Mucosa of stomach (tissue), 1 donor: ENCODE data around the gene UBE2J2.

Experiments
- H3K27me3 ChIP-seq: one replicate; pipeline ENCODE4 v1.7.0; 2013; ENCODE audit warnings: mild to moderate bottlenecking, low read length; ENCODE audit not compliant: control insufficient read depth, insufficient read depth
- H3K36me3 ChIP-seq: one replicate; pipeline ENCODE4 v1.7.0; 2013; ENCODE audit warnings: low read length; ENCODE audit not compliant: control insufficient read depth, insufficient read depth
- H3K4me1 ChIP-seq: one replicate; pipeline ENCODE4 v1.7.0; 2013; ENCODE audit warnings: mild to moderate bottlenecking, low read length; ENCODE audit not compliant: control insufficient read depth, insufficient read depth
- H3K4me3 ChIP-seq: one replicate; pipeline ENCODE4 v1.7.0; 2013; ENCODE audit warnings: low read length
- H3K9ac ChIP-seq: one replicate; pipeline ENCODE4 v1.7.0; 2013; ENCODE audit warnings: mild to moderate bottlenecking, low read length, moderate library complexity
- H3K9me3 ChIP-seq: one replicate; pipeline ENCODE4 v1.7.0; 2013; ENCODE audit warnings: mild to moderate bottlenecking, low read length, moderate library complexity; ENCODE audit not compliant: control insufficient read depth
- donor health status: Pancreatic carcinoma.

UBE2J2 gene

GRCh38 chr1:1243266-1243660, 30.4 kb downstream of the UBE2J2 start:
- Histone ChIP-seq H3K9ac (no peak overlapping the region), H3K36me3 (no peaks in the 10 kb centered on the region), H3K9me3 (no peaks in the 10 kb centered on the region), H3K27me3 (peaks cover 50% of the 10 kb centered on the region), H3K4me1 (peaks cover 18% of the 10 kb centered on the region), H3K4me3 (no peak overlapping the region)

GRCh38 chr1:1242461-1243265, 31.0 kb downstream of the UBE2J2 start:
- Histone ChIP-seq H3K27me3 (peaks cover 50% of the 10 kb centered on the region), H3K4me3 (no peak overlapping the region), H3K9ac (no peak overlapping the region), H3K9me3 (no peaks in the 10 kb centered on the region), H3K4me1 (peaks cover 24% of the 10 kb centered on the region), H3K36me3 (no peaks in the 10 kb centered on the region)

- no peak overlapping the region for H3K4me3 ChIP-seq
- no peaks in the 10 kb centered on the region for H3K36me3 ChIP-seq
- H3K27me3 ChIP-seq, result peaks cover 50% of the 10 kb centered on the region
- no peaks in the 10 kb centered on the region for H3K9me3 ChIP-seq
- H3K4me1 ChIP-seq, result peaks cover 31% of the 10 kb centered on the region
- H3K9ac ChIP-seq, result no peak overlapping the region
Measured at GRCh38 chr1:1241588-1242219, 31.9 kb downstream of the UBE2J2 start.

GRCh38 chr1:1240822-1241587, 32.6 kb downstream of the UBE2J2 start:
- no peak overlapping the region for H3K9ac ChIP-seq
- peaks cover 47% of the 10 kb centered on the region for H3K27me3 ChIP-seq

GRCh38 chr1:1240348-1240732, 33.3 kb downstream of the UBE2J2 start:
- Histone ChIP-seq H3K9ac (no peak overlapping the region), H3K4me3 (no peak overlapping the region), H3K27me3 (peaks cover 41% of the 10 kb centered on the region), H3K9me3 (no peaks in the 10 kb centered on the region), H3K36me3 (no peaks in the 10 kb centered on the region), H3K4me1 (peaks cover 31% of the 10 kb centered on the region)

More at GRCh38 chr1:1240822-1241587, 32.6 kb downstream of the UBE2J2 start:
- Histone ChIP-seq H3K36me3 (no peaks in the 10 kb centered on the region), H3K9me3 (no peaks in the 10 kb centered on the region), H3K4me3 (no peak overlapping the region), H3K4me1 (peaks cover 31% of the 10 kb centered on the region)

- Histone ChIP-seq H3K4me3 (no peak overlapping the region), H3K36me3 (no peaks in the 10 kb centered on the region), H3K27me3 (peaks cover 40% of the 10 kb centered on the region), H3K9ac (no peak overlapping the region), H3K9me3 (no peaks in the 10 kb centered on the region), H3K4me1 (peaks cover 31% of the 10 kb centered on the region)
Measured at GRCh38 chr1:1239614-1240347, 33.9 kb downstream of the UBE2J2 start.

- H3K36me3 ChIP-seq, result no peaks in the 10 kb centered on the region
- H3K4me3 ChIP-seq, result no peak overlapping the region
- peaks cover 40% of the 10 kb centered on the region for H3K27me3 ChIP-seq
- no peak overlapping the region for H3K9ac ChIP-seq
- peaks cover 28% of the 10 kb centered on the region for H3K4me1 ChIP-seq
- H3K9me3 ChIP-seq, result no peaks in the 10 kb centered on the region
Measured at GRCh38 chr1:1239227-1239613, 34.4 kb downstream of the UBE2J2 start.

GRCh38 chr1:1238702-1239178, 34.9 kb downstream of the UBE2J2 start:
- H3K4me1 ChIP-seq, result peaks cover 23% of the 10 kb centered on the region
- H3K27me3 ChIP-seq, result peaks cover 40% of the 10 kb centered on the region
- H3K4me3 ChIP-seq, result no peak overlapping the region
- no peak overlapping the region for H3K9ac ChIP-seq
- H3K9me3 ChIP-seq, result no peaks in the 10 kb centered on the region
- no peaks in the 10 kb centered on the region for H3K36me3 ChIP-seq

- Histone ChIP-seq H3K9ac (peak overlapping the region; percentile 17), H3K27me3 (peaks cover 40% of the 10 kb centered on the region), H3K4me1 (peaks cover 28% of the 10 kb centered on the region), H3K9me3 (no peaks in the 10 kb centered on the region), H3K4me3 (no peak overlapping the region), H3K36me3 (no peaks in the 10 kb centered on the region)
Measured at GRCh38 chr1:1237874-1238701, 35.6 kb downstream of the UBE2J2 start.

GRCh38 chr1:1236945-1237873, 36.4 kb downstream of the UBE2J2 start:
- H3K4me3 ChIP-seq, result no peak overlapping the region
- H3K4me1 ChIP-seq, result peaks cover 34% of the 10 kb centered on the region
- H3K27me3 ChIP-seq, result peaks cover 40% of the 10 kb centered on the region
- H3K9me3 ChIP-seq, result no peaks in the 10 kb centered on the region
- H3K36me3 ChIP-seq, result no peaks in the 10 kb centered on the region
- H3K9ac ChIP-seq, result peak overlapping the region; percentile 17
